OCI-M2 (cell line): ENCODE results near the gene VPS37D.
A peak's percentile ranks its signal among the peaks of the same experiment; 100 is the strongest.

Experiments
- DNase-seq: peaks from one replicate; lab custom pipeline; 2025; ENCODE audit not compliant: unreplicated experiment; lab: John Stamatoyannopoulos, UW

VPS37D gene

DNA sequence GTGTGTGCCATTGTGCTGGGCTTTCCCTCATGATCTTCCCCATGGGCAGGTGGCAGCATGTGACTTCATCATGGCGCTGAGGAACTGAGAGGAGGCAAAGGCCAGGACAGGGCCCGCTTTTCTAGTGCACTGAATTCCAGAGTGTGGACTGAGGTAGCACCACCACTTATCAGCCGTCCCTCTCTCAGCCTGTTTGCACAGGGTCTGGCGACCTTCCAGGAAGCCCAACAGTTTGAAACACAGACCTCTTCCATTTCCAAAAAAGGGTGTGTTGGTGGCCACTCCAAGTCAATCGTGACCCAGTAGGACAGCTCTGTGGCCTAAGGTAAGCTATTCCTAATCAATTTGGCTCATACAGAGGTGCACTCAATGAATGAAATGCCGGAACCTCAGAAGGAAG lies 11.2 kb downstream of the VPS37D start:
- no peak for DNase-seq

DNA sequence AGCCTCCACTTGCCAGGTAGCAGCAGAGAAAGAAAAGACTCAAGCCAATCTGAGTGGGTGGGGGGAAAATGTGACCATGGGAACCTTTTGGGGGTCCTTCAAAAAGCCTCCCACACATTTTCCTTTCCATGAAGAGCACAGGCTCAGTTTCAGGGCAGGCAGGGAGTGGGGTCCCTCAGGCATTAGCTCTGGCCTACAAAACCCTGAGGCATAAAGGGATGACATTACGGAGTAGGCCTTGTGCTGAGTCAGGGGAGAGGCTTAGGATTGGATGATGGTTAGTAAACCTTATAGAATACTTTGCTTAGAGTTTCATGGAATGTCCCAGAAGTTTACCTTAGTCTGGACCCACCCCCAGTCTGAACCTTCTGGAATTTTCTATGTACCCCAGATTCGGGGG lies 12.1 kb downstream of the VPS37D start:
- no peak for DNase-seq

DNA sequence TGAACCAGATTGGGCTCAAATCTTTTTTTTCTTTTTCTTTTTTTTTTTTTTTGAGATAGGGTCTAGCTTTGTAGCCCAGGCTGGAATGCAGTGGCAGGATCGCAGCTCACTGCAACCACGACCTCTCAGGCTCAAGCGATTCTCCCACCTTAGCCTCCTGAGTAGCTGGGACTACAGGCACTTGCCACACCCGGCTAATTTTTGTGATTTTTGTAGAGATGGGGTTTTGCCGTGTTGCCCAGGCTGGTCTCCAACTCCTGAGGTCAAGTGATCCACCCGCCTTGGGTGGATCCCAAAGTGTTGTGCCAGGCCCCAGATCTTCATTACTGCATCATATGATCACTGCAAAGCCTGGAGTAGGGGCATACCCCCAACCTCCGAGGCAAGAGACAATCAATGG lies 12.9 kb downstream of the VPS37D start:
- DNase-seq = no peak

DNA sequence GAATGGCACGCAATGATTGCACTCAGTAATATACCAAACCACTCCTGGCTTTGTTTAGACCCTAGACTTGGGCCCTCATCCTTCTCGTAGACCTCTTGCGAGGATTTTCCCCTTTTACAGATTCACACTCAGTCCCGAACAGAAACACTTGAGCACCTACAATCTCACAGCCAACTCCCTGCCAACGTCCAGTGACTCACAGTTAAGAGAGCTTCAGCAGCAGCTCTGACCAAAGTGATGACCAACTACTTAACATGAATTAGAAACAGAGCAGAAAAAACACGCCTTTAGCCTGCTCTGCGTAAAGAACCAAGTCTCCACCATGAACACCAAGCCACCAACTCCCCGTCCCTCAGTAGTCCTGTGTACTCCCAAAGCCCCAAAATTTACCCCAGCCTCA lies 13.4 kb downstream of the VPS37D start:
- DNase-seq = no peak

DNA sequence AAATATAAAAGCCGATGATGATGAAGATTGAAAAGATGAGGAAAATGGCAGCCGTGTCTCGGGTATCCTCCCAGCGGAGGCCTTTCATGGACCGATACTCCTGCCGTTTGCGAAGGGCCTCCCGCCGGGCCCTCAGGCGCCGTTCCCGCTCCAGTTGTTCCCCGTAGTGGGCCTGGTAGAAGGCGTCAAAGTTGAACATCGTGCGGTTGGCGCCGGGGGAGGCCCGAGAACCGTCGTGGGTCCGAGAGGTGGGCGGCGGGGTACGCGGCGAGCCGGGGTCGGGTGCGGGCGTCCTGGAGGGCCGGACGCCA lies 15.1 kb downstream of the VPS37D start:
- no peak for DNase-seq

- DNase-seq = peak; percentile 43
These were observed 15.6 kb downstream of the VPS37D start, which contains the start of the genes BUD23 and DNAJC30 for GRCh38 chr7:73683056-73683787. Gene BUD23 (plus strand): TSS chr7:73683597. CDS start chr7:73683626, 29 bp downstream. Gene DNAJC30 (minus strand): TSS chr7:73683453. CDS start chr7:73683423, 30 bp downstream.

DNA sequence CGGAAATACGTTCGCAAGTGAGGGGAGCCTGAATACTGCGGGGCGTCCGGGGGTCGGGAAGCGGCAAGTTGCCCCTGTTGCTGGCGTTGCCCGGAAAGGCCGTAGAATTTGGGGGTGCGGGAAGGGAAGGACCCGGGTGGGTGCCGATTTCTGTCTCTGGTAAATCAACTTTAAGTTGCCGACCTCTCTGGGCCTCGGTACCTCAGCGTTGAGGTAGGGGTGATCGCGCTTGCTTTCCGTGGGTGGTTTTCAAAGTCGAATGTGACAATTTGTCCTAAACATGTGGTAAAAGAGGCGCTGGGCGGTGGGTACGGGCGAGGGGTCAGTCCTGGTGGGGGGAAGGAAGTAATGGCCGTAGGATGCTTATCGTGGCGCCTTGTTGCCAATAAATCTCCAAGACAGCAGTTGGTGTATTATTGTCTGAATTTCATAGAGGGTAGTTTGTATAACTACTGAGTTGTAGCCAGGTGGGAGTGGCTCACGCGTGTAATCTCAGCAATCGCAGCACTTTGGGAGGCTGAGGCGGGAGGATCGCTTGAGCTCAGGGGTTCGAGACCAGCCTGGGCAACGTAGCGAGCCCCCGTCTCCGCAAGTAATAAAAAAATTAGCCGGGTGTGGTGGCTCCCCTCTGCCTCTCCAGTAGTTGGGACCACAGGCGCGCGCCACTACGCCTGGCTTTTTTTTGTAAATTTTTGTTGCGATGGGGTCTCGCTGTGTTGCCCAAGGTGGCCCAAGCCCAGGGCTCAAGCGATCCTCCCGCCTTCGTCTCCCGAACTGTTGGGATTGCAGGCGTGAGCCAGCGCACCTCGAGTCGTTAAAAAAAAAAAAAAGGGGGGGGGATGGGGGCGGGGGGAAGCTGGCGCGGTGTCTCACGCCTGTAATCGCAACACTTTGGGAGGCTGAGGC lies 16.4 kb downstream of the VPS37D start:
- no peak for DNase-seq

GRCh38 chr7:73685311-73685710 lies 17.7 kb downstream of the VPS37D start:
- no peak for DNase-seq

- DNase-seq = no peak
These were observed 20.7 kb downstream of the VPS37D start for GRCh38 chr7:73688288-73688687.

DNA sequence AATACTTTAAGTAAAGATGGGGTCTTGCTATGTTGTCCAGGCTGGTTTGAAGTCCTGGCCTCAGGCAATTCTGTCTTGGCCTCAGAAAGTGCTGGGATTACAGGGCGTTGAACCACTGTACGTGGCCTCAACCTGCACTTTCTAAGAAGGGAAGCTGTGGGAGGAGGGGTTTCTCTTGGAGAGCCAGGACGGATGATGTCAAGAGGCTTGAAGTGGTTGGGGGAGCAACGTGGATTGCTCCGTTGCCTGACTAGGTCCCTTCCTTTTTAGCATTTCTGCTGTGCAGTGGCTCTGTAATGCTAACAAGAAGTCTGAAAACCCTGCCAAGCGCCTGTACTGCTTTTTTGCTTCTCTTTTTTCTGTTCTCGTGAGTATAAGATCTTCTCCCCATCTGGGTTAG lies 23.0 kb downstream of the VPS37D start:
- DNase-seq = no peak

DNA sequence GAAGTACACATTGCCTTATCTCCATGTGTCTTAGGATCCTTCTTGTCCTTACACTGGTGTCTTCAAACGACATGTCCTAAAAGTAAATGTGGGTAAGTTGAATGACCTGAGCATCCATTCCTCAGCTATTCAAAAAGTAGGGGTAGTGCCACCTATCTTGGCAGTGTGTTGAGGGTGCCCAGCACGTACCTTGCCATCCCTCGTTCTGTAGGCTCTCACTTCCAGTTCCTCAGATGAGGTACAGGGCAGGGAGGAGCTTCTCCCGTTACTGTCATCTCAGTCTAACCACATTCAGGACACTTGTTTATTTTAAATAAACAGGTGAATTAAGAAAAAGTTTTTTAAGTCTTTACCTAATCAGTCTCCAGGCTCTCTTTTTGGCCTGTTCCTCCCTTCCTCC lies 28.7 kb downstream of the VPS37D start:
- DNase-seq = no peak

DNA sequence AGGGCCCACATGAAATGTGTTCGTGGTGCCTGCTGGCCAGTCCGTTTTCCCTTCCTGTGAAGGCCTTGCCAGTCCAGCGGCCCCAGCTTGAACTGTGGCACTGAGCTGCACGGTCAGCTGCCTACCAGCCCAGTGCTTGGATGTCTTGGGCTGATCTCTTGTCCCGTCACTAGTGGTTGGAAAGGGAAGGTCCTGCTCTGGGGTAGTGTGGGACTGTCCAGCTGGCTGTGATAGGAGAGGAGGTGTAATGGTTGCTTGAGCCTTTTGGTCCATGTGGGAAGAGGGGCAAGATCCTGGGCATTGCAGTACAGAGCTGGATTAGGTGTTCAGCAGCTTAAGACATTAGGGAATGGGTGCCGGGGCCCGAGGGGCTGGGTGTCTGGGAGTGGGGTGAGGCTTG lies 30.8 kb downstream of the VPS37D start:
- DNase-seq = no peak

DNA sequence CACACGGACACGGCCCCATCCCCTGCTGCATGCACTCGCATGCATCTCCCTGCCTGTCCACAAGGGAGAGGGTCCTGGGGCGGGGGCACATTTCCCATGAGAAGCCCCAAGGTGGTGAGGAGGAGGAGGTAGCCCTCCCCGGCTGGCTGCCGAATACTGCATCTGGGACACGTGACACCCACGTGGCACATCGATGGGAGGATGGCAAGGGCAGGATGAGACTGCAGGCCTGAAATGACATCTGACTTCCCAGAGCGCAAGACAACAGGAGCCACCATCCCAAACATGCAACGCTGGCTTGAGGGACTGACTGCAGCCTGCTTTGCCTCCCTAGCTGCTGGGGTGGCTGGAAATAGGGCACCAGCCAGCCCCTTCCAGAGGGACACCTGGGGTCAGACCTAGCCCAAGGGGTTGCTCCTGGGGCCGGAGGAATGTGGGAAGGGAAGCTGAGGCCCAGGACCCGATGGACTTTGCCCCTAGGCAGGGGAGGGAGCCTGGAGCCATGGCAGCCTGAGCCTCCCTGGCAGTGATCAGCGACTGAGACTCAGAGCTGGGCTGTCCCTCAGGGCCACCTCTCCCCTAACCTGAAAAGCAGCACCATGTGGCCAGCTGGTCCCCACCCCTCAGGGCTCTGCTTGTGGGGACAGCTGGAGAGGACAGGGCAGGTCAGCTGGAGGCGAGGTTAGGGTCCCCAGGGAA lies 31.9 kb downstream of the VPS37D start:
- no peak for DNase-seq

DNA sequence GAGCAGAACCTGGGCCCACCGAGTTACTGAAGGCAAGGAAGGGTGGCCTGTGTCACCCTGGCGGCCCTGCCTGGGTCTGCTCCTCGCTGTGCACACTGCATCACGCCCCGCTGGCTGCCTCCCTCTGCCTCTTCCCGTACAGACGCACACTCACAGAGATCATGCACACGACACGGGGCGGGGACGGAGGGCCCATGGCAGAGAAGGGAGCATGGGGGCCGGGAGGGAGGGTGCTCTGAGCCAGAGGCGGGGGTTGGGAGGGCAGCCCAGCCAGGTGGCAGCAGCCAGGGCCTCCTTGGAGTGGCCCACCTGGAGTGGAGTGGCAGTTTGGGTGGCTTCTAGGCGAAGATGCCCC lies 32.4 kb downstream of the VPS37D start:
- DNase-seq = no peak

- DNase-seq = no peak
These were observed 33.0 kb downstream of the VPS37D start for GRCh38 chr7:73700581-73701134.

DNA sequence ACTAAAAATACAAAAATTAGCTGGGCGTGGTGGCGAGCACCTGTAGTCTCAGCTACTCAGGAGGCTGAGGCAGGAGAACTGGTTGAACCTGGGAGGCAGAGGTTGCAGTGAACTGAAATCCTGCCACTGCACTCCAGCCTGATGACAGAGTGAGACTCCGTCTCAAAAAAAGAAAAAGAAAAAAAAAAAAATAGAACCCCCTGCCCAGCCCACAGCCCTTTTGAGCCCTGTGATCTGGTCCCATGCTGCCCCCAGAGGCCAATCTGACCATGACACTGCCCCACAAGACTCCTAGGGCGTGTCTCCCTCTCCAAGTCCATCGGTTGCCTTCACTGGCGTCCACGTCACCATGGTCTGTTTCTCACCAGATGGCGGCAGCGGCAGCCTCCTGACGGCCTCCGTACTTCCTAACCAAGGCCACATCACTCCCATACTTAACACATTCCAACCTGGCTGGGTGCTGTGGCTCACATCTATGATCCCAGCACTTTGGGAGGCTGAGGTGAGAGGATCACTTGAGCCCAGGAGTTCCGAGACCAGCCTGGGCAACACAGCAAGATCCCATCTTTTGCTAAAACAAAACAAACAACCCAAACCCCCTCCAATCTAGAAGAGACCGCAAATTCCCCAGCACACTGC lies 33.8 kb downstream of the VPS37D start:
- DNase-seq = no peak

- DNase-seq = no peak
These were observed 34.6 kb downstream of the VPS37D start for GRCh38 chr7:73702226-73702625.

DNA sequence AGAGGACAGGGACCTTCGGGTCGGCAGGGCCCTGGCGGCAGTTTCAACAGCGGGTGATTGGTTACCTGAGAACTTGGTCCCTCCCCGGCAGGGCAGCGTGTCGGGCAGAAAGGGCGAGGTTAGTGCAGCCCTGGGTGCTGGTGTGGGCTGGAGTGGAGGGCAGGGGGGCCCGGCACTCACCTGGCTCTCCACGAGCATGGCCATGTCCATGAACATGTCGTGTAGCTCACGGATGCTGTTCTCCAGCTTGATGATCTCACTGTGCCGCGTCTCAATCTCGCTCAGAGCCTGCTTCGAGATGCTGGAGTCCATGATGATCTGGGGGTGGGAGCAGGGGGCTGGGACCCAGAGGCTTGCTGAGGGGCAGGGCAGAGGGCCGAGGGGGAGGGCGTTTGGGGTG lies 35.0 kb downstream of the VPS37D start:
- DNase-seq = no peak

DNA sequence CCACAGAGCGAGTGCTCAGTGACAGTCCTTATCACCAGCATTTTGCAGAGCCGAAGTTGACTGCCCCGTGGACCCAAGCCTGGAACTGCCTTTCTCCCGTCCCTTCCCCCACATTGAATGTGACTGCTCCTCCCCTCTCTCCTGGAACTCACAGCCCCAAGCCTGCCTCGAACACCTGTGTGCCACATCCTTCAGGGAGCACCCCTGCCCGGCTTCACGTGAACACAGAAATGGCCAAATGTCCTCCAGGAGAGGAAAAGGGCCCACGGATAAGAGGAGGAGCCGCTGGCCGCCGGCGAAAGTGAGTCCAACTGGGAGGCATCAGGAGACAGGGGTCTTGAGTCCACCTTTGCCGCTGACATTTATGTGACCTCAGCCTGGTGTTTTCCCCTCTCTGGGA lies 35.6 kb downstream of the VPS37D start:
- DNase-seq = no peak

DNA sequence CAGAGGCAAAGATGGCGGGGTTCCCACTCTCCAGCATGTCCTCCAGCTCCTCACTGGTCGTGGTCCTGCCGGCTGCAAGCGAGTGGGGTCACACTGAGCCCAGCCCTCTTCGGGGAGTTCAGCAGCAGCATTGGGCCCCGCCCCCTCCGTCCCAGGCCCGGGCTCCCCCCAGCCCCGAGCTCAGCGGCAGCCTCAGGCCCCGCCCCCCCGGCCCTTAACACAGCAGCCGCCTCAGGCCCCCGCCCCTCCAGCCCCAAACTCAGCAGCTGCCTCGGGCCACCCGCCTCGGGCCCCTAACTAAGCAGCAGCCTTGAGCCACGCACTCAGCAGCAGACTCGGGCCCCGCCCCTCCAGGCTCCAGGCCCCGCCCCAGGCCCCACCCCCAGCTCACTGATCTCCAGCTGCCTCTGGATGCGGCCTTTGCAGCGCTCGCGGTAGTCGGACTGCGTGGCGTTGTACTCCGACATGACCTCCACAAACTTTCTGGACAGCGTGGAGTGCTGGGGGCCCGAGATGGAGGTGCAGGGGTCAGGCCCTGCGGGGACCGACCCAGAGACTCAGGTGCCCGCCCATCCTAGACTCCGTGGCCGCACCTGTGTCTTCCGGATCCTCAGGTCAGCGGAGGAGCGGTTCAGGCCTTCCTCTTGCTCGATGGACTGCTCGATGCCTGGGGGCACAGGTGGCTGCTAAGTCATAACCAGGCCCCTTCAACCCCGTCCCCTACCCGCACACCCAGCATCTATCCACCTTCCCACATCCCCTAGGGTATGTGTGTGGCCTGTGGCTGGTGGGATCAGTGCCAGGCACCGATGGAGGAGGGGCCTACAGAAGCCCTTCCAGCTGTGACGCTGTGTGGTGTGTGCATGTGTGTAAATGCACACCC lies 36.4 kb downstream of the VPS37D start:
- no peak for DNase-seq
